K562 (cell line): ENCODE results near the gene ACACB. TPM values are rescaled to one million over a fixed set of nuclear protein-coding genes. Genes with fewer than 3 reads are reported as not detected.

Experiments
- ATAC-seq: fragments of 200-7000 bp; cut with Tn5 transposase; 3 replicates; pipeline ENCODE4 v1.9.1; 2020; ENCODE audit warnings: moderate library complexity
- BruUV-seq: library from RNA; stranded (reverse); fragments of 400-500 nt; replicated peaks from 2 replicates; lab custom pipeline; 2021; lab: Mats Ljungman, UMichigan
- CTCF ChIA-PET: fragments of 300-600 bp; formaldehyde crosslinking; extraction: SDS; loops from one replicate; lab custom pipeline; 2021; ENCODE audit warnings: low intra/inter-chr PET ratio; lab: Yijun Ruan, JAX
- POLR2A ChIA-PET: fragments of 300-600, 350-650 bp; sonication (Branson Sonifier 250); formaldehyde crosslinking; extraction: SDS; loops from one replicate; lab custom pipeline; 2021; ENCODE audit warnings: antibody characterized with exemption, inconsistent platforms; lab: Yijun Ruan, JAX
- DNase-seq, 4 experiments: peaks; one replicate each; pipeline versions ENCODE4 v3.0.0 to v3.0.0-alpha.2; 2011 to 2018; ENCODE audit warnings: low spot score in 3 of 4, mixed read lengths in 3 of 4; ENCODE audit errors: extremely low read depth in 1 of 4
- FAIRE-seq: peaks from 2 replicates; lab custom pipeline; 2011; peaks lifted over from hg19 to GRCh38; lab: Jason Lieb, UNC
- H2AFZ ChIP-seq: 2 replicates; pipeline ENCODE4 v1.6.0; 2011; ENCODE audit warnings: low read depth, low read length, control low read depth, inconsistent platforms
- H3K27ac ChIP-seq: fragments of 200-600 bp; 3 replicates; pipeline ENCODE4 v1.8.0; 2011; ENCODE audit warnings: low read depth, mild to moderate bottlenecking, control low read depth, inconsistent platforms, low read length, moderate library complexity, mixed read lengths; ENCODE audit errors: extremely low read depth
- H3K27me3 ChIP-seq, 2 experiments: fragments of 300-600 bp in 1 of 2; 2 replicates in 1 of 2; 3 replicates in 1 of 2; pipeline versions ENCODE4 v1.6.0 to v1.8.0; 2011; ENCODE audit warnings: inconsistent platforms in 2 of 2, low read length in 2 of 2, mild to moderate bottlenecking in 1 of 2, mixed read lengths in 1 of 2, moderate library complexity in 1 of 2; ENCODE audit not compliant: control insufficient read depth in 2 of 2, insufficient read depth in 2 of 2
- H3K36me3 ChIP-seq: fragments of 300-600 bp; 3 replicates; pipeline ENCODE4 v1.8.0; 2011; ENCODE audit warnings: mild to moderate bottlenecking, low read length, inconsistent platforms; ENCODE audit not compliant: control insufficient read depth, insufficient read depth
- H3K4me1 ChIP-seq, 2 experiments: fragments of 200-600 bp in 1 of 2; replicated peaks in 1 of 2; 2 replicates in 1 of 2; 3 replicates in 1 of 2; pipeline versions ENCODE4 v1.5.1 to v1.8.0; 2011; ENCODE audit warnings: inconsistent platforms in 2 of 2, low read length in 2 of 2, mild to moderate bottlenecking in 1 of 2, mixed read lengths in 1 of 2, moderate library complexity in 1 of 2; ENCODE audit not compliant: control insufficient read depth in 2 of 2, insufficient read depth in 2 of 2
- H3K4me2 ChIP-seq: 2 replicates; pipeline ENCODE4 v1.6.1; 2011; ENCODE audit warnings: low read length, control low read depth, inconsistent platforms, mixed read lengths; ENCODE audit not compliant: insufficient read depth
- H3K4me3 ChIP-seq: fragments of 200-600 bp; sonication (generic), shearing (Covaris generic); 2 replicates; pipeline ENCODE4 v1.5.1; 2016; ENCODE audit warnings: control low read depth, inconsistent platforms
- H3K79me2 ChIP-seq: fragments of 200-600 bp; 3 replicates; pipeline ENCODE4 v1.8.0; 2011; ENCODE audit warnings: low read length, inconsistent platforms; ENCODE audit not compliant: control insufficient read depth, insufficient read depth
- H3K9ac ChIP-seq, 2 experiments: 2 replicates each; pipeline versions ENCODE4 v1.6.0 to v1.6.1; 2011; ENCODE audit warnings: low read depth in 2 of 2, low read length in 2 of 2, control low read depth in 1 of 2, inconsistent platforms in 1 of 2, mild to moderate bottlenecking in 1 of 2, mixed read lengths in 1 of 2; ENCODE audit not compliant: insufficient read depth in 1 of 2
- H3K9me1 ChIP-seq: one replicate; pipeline ENCODE4 v1.6.0; 2011; ENCODE audit warnings: inconsistent platforms, mild to moderate bottlenecking, low read length, moderate library complexity; ENCODE audit not compliant: control insufficient read depth, insufficient read depth
- H3K9me3 ChIP-seq: replicated peaks from 2 replicates; pipeline ENCODE4 v1.5.1; 2011; ENCODE audit warnings: low read depth, low read length, inconsistent platforms; ENCODE audit not compliant: control insufficient read depth, insufficient read depth
- H4K20me1 ChIP-seq: replicated peaks from 2 replicates; pipeline ENCODE4 v1.6.1; 2011; ENCODE audit warnings: low read length, inconsistent platforms, mixed read lengths; ENCODE audit not compliant: control insufficient read depth, insufficient read depth
- CXXC5 ChIP-seq: fragments of 250-450 bp; sonication (Bioruptor Pico); IDR thresholded peaks from 2 replicates; pipeline ENCODE4 v1.8.0; 2022; ENCODE audit warnings: inconsistent platforms, mild to moderate bottlenecking, moderate library complexity
- NR2C1 ChIP-seq, 2 experiments: fragments of 450-650 bp; IDR thresholded peaks; 2 replicates each; pipeline ENCODE4 v1.6.1; 2017; ENCODE audit warnings: mild to moderate bottlenecking in 2 of 2, antibody characterized with exemption in 1 of 2, inconsistent platforms in 1 of 2, missing compliant biosample characterization in 1 of 2, missing genetic modification characterization in 1 of 2
- SETDB1 ChIP-seq: IDR thresholded peaks from one replicate; pipeline ENCODE4 v1.6.1; 2012; ENCODE audit warnings: low read length, control low read depth, inconsistent platforms
- THAP12 ChIP-seq: fragments of 250-450 bp; sonication (Bioruptor Pico); IDR thresholded peaks from 2 replicates; pipeline ENCODE4 v1.9.0; 2021; ENCODE audit warnings: mild to moderate bottlenecking, inconsistent platforms
- ZBTB7A ChIP-seq: IDR thresholded peaks from 2 replicates; pipeline ENCODE4 v1.6.1; 2011; ENCODE audit warnings: low read depth, mild to moderate bottlenecking, low read length, moderate library complexity, borderline replicate concordance; ENCODE audit not compliant: control insufficient read depth
- ZHX1 ChIP-seq: fragments of 150-350 bp; conservative IDR thresholded peaks from 2 replicates; pipeline ENCODE4 v1.6.1; 2014; ENCODE audit warnings: low read length
- ZNF41 ChIP-seq: fragments of 250-450 bp; sonication (Bioruptor Pico); conservative IDR thresholded peaks from 2 replicates; pipeline ENCODE4 v1.4.0; 2020; ENCODE audit warnings: mild to moderate bottlenecking
- WGBS: fragments of 100-300 bp; shearing (Covaris generic); methylation state at CpG from one replicate; pipeline ENCODE4 v1.1.6; 2016; ENCODE audit warnings: low coverage, mixed read lengths; ENCODE audit not compliant: insufficient coverage; ENCODE audit errors: missing lambda C conversion rate; 5-methylcytosine and 5-hydroxymethylcytosine counted together
- in situ Hi-C: fragments of 300-500 bp; cut with MboI; formaldehyde crosslinking; loops from 4 replicates; pipeline ENCODE4 v1.15.0; 2018; ENCODE audit warnings: inconsistent platforms, mixed read lengths
- intact Hi-C: fragments of 100-400 bp; cut with micrococcal nuclease; formaldehyde crosslinking; loops from 2 replicates; pipeline ENCODE4 v1.14.2; 2022
- polyA plus RNA-seq, 8 experiments: library from polyadenylated mRNA; depleted of rRNA in 4 of 8; stranded (reverse) in 5 of 8; unstranded in 3 of 8; fragments of >200 nt; fragmentation: Nextera tagmentation in 2 of 8; fragmentation: Illumina TruSeq in 1 of 8; extraction: Ambion mirVana in 2 of 8; extraction: Trizol in 1 of 8; gene quantifications; 2 replicates each; pipeline versions ENCODE4 v1.2.1 to v1.2.3, GENCODE V29; 2011 to 2014; ENCODE audit warnings: inconsistent platforms in 1 of 8, missing spikeins in 1 of 8
- total RNA-seq, 7 experiments: library from RNA; depleted of rRNA in 6 of 7; stranded (reverse); fragments of >200 nt in 6 of 7; fragmentation: Illumina TruSeq in 2 of 7; extraction: Trizol in 2 of 7; gene quantifications; 2 replicates each; pipeline versions ENCODE4 v1.2.1 to v1.2.3, GENCODE V29; 2011 to 2021; ENCODE audit warnings: low replicate concordance in 1 of 7

Gene ACACB
- total and polyA plus RNA-seq, 9 of the 15 experiments (the other 6 are each of a cell fraction or from before 2014, with no cell fraction given) = 0.10 to 2.5 (median 0.83) TPM

- TF ChIP-seq SETDB1 = no peak
- TF ChIP-seq ZNF41 (CRISPR knock-in tag) = no peak
- no peak for TF ChIP-seq THAP12 (CRISPR knock-in tag)
- peak; percentile 14; the same call in 1 of the 2 replicates for TF ChIP-seq ZBTB7A
- no peak for TF ChIP-seq NR2C1 (IDR thresholded peaks at IDR 0.05)
- no peak for TF ChIP-seq NR2C1 (tag; IDR thresholded peaks at IDR 0.05)
- no peak for TF ChIP-seq ZHX1
- TF ChIP-seq CXXC5 (CRISPR knock-in tag) = 0 out of 2 replicates have a peak, but pooled peaks have one; percentile 37
- no peak overlapping the region for H3K27ac ChIP-seq
- no peaks in the 10 kb centered on the region for H3K79me2 ChIP-seq
- no peaks in the 10 kb centered on the region for H3K36me3 ChIP-seq
- 0 out of 2 replicates have a peak, but pooled peaks cover 4% of the 10 kb centered on the region for H4K20me1 ChIP-seq
- peaks cover 46 to 57% of the 10 kb centered on the region in 2 experiments for H3K27me3 ChIP-seq
- H3K9me1 ChIP-seq = no peaks in the 10 kb centered on the region
- 2% methylated on average over 19 of the region's 99 CpGs for WGBS
- H3K4me3 ChIP-seq = no peak overlapping the region; the same call in 1 of the 2 replicates
- intact Hi-C loops = no loop called here
- ChIA-PET POLR2A (no interaction called here), CTCF (no interaction called here)
- ATAC-seq = peak; percentile 70
- peak overlapping the region in 1 of 2 experiments; percentile 70; a peak in 1 of 4 replicates for H3K9ac ChIP-seq
- H2AFZ ChIP-seq = peak overlapping the region; percentile 55
- H3K4me2 ChIP-seq = peak overlapping the region; percentile 57
- in situ Hi-C loops = no loop called here
- peaks cover 5 to 13% of the 10 kb centered on the region in 2 experiments; a peak in 3 of 5 replicates for H3K4me1 ChIP-seq
- DNase-seq = peak in 2 of 4 experiments; percentile 60 to 66
- BruUV-seq = no TSS peak
- no peaks in the 10 kb centered on the region for H3K9me3 ChIP-seq
- FAIRE-seq = no peak
Observed at GRCh38 chr12:109309381-109310246, 193.2 kb downstream of the ACACB start.
